HG03108 (cell line): ENCODE data around the gene ATAD5.
"Not testable (repeated sequence)": the region's sequence is repeated elsewhere in the genome, so short reads cannot be mapped to it uniquely, and the experiment has no call there.

Experiments used
- ATAC-seq: cut with Tn5 transposase; IDR thresholded peaks from one replicate; pipeline ENCODE4 v1.9.1; 2021; ENCODE audit warnings: moderate library complexity; ENCODE audit not compliant: unreplicated experiment

Gene ATAD5

DNA sequence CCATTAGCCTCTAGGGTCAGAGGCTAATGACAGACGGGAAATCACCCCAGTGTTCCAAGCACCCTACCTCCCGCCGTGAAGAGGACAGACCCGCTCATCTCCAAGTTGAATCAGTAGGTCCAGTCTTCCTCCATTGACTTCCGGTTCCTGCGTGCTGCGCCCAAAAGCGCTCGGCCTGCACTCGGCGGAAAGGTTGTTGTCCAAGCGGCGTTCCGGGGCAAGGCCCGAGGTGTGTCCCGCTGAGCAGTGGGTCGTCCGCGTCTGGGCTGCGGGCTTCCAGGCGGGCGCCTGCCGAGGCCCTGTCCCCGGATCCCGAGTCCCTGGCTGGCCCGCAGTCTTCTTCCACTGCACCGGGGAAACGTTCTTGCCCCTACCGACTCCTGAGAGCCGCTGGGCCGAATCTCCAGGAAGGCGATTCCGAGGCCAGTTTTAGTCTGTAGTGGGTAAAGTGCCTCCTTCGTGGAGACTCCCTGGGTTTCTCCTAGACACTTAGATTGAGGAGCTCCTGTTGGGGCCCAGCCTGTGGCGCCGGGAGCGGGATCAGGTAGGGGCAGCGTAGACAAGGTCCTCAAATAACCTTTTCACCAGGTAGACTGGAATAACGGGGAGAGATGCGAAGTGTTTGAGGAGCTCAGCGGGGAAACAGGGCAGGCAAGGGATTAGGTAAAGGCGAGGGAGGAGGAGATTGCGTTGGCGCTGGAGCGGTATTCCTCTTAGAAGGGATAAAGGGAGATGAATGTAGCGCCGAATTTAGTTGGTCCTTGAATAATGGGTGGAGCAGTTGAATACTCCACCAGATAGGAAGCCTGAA is 74.5 kb downstream of the ATAD5 start, which contains the start of gene TEFM:
TSS of gene TEFM (minus strand) at position 138 of the 811 bp plus-strand sequence. CDS start at position 98, 40 bp downstream.
- peak; percentile 91 for ATAC-seq

DNA sequence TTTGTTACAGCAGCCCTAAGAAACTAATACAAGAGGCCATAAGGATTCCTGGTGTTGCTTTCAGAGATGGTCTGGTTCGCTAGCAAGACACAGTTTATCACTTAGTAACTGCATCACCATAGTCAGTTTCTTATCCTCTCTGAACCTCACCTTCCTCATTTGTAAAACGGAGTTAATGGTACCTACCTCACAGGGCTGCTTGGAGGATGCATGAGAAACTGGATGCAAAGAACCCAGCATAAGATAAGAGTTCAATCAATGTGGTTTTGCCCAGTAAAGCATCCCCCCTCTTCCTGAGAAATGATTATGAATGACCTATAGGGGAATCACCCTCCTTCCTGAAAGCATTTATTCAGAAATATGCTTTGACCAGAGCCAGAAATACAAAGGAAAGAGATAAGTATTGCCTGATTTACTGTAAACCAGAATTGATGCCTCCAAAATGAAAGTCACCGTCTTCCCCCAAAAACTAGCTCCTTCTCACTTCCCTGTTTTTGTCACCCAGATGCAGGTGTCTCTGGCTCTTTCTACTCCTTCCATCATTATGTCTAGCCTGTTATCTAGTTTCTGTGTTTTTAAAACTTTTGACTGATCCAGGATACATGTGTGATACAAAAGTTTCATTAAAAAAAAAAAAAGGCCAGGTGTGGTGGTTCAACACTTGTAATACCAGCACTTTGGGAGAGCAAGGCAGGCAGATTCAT is 77.1 kb downstream of the ATAD5 start:
- ATAC-seq = no peak

DNA sequence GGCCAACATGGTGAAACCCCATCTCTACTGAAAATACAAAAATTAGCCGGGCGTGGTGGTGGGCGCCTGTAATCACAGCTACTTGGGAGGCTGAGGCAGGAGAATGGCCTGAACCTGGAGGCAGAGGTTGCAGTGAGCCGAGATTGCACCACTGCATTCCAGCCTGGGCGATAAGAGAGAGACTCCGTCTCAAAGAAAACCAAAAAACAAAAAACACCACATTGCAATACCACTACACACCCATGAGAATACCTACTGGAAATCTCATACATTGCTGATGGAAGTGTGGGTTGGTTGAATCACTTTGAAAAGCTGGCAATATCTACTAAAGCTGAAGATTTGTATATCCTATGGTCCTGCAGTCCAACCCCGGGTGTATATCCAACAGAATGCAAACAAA is 78.4 kb downstream of the ATAD5 start:
- not testable (repeated sequence) for ATAC-seq

GRCh38 chr17:30913955-30914354 is 82.2 kb downstream of the ATAD5 start:
- no peak for ATAC-seq

GRCh38 chr17:30915833-30916611 is 84.3 kb downstream of the ATAD5 start:
- no peak for ATAC-seq

DNA sequence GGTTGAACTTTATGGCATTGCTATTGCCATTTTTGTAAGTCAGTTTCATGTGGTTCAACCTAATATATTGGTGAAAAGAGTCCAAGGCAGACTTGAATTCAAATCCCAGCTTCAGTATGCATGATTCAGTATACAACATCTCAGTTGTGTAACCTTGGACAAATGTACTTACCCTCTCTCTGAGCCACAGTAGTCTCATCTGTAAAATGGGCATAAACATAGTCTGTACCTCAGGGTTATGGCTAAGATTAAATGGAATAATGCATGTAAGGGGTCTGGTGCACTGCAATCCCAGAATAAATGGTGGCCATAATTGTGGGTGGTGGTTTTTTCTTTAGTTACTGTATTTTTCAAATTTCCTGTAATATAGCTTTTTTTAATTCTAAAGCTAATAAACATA is 85.3 kb downstream of the ATAD5 start:
- no peak for ATAC-seq

DNA sequence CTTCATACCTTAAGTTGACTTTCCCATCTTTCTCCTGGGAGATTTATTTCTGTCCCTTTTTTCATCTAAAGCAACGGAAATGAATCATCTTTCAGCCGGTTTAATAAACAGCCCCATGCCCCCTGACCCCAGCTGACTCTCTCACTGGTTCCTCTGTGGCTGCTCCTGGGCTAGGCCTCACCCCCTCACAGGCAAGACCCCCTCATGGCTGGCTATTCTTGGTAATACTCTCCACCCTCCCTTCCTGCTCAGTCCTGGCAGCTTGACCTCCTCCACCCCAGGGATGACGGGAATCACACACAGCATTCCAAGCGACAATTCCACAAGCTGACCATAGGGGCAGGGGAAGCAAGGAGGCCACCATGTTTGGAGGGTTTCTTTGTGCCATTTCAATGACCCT is 88.5 kb downstream of the ATAD5 start:
- no peak for ATAC-seq

DNA sequence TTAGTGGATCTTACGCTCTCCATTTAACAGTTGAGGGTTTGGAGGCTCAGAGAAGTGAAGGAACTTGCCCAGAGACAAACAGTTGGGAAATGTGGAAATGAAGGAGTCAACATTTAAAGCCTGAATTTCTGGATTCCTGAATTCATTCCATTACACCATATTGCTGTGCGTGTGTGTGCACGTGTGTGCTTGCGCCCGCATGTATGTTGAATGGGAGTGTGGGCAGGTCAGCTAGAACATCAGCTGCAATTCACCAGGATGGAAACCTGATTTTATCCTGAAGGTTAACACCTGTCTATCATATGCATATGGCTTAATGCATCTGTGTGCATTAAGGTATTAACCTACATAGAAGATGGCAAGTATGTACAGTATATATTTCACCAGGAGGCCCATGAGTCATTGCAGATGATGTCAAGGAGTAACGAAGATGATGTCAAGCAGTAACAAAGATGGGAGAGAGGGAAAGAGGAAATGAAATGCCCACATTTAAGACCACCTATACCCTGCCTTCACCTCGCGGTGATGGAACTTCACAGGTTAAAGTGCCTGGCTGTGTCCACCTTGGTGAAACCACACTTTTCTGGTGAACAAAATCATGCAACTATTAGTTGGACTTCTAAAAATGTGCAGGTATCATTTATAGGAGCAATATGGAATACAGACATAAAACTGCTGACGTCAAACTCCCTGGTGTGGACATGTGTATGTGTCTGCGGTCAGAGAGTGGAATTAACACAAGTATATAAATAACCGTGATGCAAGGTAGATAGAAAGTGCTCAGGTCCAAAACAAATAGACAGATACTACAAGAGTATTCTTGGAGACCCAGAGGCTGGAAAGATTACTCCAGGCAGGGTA is 89.1 kb downstream of the ATAD5 start:
- no peak for ATAC-seq

DNA sequence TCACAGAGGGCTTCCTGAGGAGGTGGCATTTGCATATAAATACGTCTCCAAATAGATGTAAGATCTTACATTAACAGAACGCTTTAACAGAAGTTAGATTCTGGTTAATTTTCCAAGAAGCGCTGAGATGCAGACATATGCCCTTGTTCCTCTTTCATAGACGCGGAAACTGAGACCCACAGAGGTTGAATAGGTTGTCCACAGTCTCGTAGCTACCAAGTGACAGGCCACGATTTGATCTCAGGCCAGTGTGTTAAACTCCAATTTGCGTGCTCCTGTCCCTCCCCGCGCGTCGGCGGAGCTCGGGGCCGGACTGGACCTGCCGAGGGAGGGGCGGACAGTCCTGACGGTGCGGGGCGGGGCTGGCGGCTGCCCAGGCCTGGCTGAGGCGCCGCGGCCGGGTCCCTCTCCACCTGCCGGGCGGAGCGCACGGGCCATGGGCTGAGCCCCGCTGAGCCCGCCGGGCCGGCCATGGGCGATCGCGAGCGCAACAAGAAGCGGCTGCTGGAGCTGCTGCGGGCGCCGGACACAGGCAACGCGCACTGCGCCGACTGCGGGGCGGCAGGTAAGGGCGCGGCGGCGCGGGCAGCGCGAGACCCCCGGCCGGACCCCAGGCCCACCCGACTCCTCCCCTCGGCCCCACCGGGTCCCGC is 89.9 kb downstream of the ATAD5 start, which contains the start of gene ADAP2:
TSS of gene ADAP2 (plus strand) at position 402 of the 653 bp plus-strand sequence. CDS start at position 472, 70 bp downstream.
- no peak for ATAC-seq

GRCh38 chr17:30922235-30923030 is 90.7 kb downstream of the ATAD5 start:
- no peak for ATAC-seq

DNA sequence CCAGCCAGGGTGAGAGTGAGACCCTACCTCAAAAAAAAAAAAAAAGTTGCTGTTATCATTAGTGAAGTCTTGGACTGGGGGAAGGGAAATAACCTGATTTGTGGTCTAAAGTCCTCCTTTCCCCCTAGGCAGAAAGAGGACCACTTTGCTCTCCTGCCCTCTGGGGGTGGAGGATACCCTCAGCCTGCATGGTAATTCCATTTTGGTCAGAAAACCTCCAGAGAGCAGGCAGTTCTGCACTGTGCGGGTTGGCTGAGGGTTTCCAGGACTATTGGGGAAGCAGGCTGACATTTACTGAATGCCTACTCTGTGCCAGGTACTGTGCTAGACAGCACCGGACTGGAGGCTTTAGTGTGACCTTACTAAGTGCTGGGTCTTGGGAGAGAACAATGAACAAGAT is 92.6 kb downstream of the ATAD5 start:
- no peak for ATAC-seq

- ATAC-seq = no peak
These were observed 94.8 kb downstream of the ATAD5 start for GRCh38 chr17:30926516-30926915.

GRCh38 chr17:30927756-30928155 is 96.0 kb downstream of the ATAD5 start:
- ATAC-seq = no peak

DNA sequence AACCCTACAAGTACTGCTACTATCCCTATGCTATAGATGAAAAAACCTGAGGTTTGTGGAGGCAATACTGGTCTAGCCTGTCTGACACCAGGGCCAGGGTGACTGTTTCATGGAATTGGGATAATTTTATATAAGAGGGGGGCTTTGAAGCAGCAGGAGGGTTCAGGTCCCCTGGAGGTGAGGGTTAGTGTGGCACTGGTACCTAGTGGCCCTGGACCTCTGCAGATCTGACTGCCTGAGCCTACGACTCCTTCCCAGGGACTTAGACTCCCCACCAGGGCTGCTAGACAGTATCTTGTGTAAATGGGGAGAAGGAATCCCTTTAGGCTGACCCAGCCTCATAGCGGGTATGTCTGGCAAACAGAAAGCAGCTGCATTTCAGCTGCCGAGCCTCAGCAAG is 96.8 kb downstream of the ATAD5 start:
- no peak for ATAC-seq

GRCh38 chr17:30929081-30929633 is 97.4 kb downstream of the ATAD5 start:
- ATAC-seq = no peak

GRCh38 chr17:30929861-30930260 is 98.1 kb downstream of the ATAD5 start:
- not testable (repeated sequence) for ATAC-seq

DNA sequence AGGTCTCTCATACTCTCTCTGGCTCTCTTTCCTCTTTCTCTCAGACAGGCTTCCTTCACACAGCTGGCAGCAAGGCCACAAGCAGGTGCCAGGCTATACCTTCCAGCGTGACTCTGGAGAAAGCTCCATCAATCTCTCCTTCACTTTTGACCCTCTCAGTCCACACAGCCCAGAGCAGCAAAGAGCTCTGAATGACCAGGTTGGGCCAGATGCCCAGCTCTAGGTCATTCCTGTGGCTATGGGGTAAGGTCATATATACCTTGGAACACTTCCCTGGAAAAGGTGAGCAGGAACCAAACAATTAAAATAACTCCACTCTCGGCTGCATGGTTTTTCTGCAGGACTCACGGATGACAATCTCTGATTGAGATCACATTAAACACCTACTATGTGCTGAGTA is 98.7 kb downstream of the ATAD5 start:
- ATAC-seq = no peak

- not testable (repeated sequence) for ATAC-seq
These were observed 99.8 kb downstream of the ATAD5 start for GRCh38 chr17:30931582-30931981.

DNA sequence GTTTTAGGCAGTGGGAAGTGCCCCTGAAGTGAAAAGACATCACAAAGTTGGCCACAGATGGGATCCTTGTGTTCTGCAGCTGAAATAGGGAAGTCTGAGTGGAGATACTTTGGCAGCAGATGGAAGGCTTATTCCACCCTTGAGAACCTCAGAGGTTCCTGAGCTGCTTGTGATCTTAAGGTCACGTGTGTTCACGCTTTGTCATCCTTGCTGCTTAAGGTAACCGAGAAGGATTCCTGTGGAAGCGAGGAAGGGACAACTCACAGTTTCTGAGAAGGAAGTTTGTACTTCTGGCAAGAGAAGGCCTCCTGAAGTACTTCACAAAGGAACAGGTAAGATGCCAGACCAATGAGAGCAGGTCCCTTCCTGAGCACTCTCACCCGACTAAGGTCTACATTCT is 102.2 kb downstream of the ATAD5 start:
- no peak for ATAC-seq
